ENCODE results near the gene WAS.

The WAS gene

DNA sequence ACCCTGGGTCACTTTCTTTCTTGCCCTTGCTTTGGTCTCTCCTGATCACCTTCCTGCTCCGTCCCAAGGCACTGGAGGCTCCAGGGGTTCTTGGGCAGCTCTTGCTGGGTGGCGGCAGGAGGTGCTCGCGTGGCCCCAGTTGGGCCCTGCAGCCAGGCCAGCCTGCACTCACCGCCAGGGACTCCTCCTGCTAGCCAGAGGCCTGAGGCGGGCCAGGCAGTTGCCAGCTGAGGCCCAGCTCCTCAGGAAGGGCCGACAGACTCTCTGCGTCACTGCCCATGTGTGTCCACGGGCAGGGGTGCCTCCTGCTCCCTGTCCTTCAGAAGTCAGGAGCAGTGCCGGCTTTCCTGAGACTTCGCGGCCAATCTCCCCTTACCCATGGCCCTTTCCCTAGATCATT lies 22.3 kb downstream of the WAS start:
- no peaks in the 10 kb centered on the region for H3F3A ChIP-seq (ENCODE audit: low read depth)
- no peak overlapping the region for H2AFZ ChIP-seq (ENCODE audit: low read length)
- H3K4me1 ChIP-seq (ENCODE audit: insufficient read depth, low read length, poor library complexity, severe bottlenecking), result peaks cover 12% of the 10 kb centered on the region
- H3K4me2 ChIP-seq (ENCODE audit: low read depth, low read length, poor library complexity, severe bottlenecking), result no peak overlapping the region
- no peaks in the 10 kb centered on the region for H3K27me3 ChIP-seq (ENCODE audit: insufficient read depth, low read length, poor library complexity, severe bottlenecking)
- peaks cover 42% of the 10 kb centered on the region; the same call in 1 of the 2 replicates for H3K79me2 ChIP-seq (ENCODE audit: insufficient read depth, low read length)
- H3K9me2 ChIP-seq (replicated peaks; ENCODE audit: low read depth, low read length), result no peaks in the 10 kb centered on the region
- H3K9me3 ChIP-seq (ENCODE audit: insufficient read depth, low read depth, low read length), result no peaks in the 10 kb centered on the region
- H4K20me1 ChIP-seq (ENCODE audit: insufficient read depth, low read length, poor library complexity, severe bottlenecking), result peaks cover 5% of the 10 kb centered on the region
- peaks cover 44% of the 10 kb centered on the region; the same call in 1 of the 2 replicates for H3K36me3 ChIP-seq (ENCODE audit: insufficient read depth, low read length)
- H3K9ac ChIP-seq (ENCODE audit: low read depth, low read length, poor library complexity, severe bottlenecking), result no peak overlapping the region
- H3K4me3 ChIP-seq (ENCODE audit: low read length, poor library complexity, severe bottlenecking), result no peak overlapping the region
- TF ChIP-seq EZH2phosphoT487 (IDR thresholded peaks at IDR 0.05; ENCODE audit: borderline replicate concordance) (no peak), CTCF (conservative IDR thresholded peaks at IDR 0.05; ENCODE audit: low read length) (no peak)

GRCh38 chrX:48709522-48710112 lies 26.0 kb downstream of the WAS start:
- TF ChIP-seq EZH2phosphoT487 (IDR thresholded peaks at IDR 0.05; ENCODE audit: borderline replicate concordance), result no peak
- TF ChIP-seq CTCF (conservative IDR thresholded peaks at IDR 0.05; ENCODE audit: low read length), result no peak
- Histone ChIP-seq H2AFZ (ENCODE audit: low read length) (no peak overlapping the region), H3K27me3 (ENCODE audit: insufficient read depth, low read length, poor library complexity, severe bottlenecking) (no peaks in the 10 kb centered on the region), H4K20me1 (ENCODE audit: insufficient read depth, low read length, poor library complexity, severe bottlenecking) (no peaks in the 10 kb centered on the region), H3K9me2 (replicated peaks; ENCODE audit: low read depth, low read length) (no peaks in the 10 kb centered on the region), H3F3A (ENCODE audit: low read depth) (no peaks in the 10 kb centered on the region), H3K9ac (ENCODE audit: low read depth, low read length, poor library complexity, severe bottlenecking) (no peak overlapping the region), H3K4me3 (ENCODE audit: low read length, poor library complexity, severe bottlenecking) (no peak overlapping the region), H3K4me1 (ENCODE audit: insufficient read depth, low read length, poor library complexity, severe bottlenecking) (no peaks in the 10 kb centered on the region), H3K79me2 (ENCODE audit: insufficient read depth, low read length) (peaks cover 7% of the 10 kb centered on the region; the same call in 1 of the 2 replicates), H3K4me2 (ENCODE audit: low read depth, low read length, poor library complexity, severe bottlenecking) (no peak overlapping the region), H3K9me3 (ENCODE audit: insufficient read depth, low read depth, low read length) (no peaks in the 10 kb centered on the region), H3K36me3 (ENCODE audit: insufficient read depth, low read length) (peaks cover 13% of the 10 kb centered on the region; the same call in 1 of the 2 replicates)

- Histone ChIP-seq H3K4me2 (ENCODE audit: low read depth, low read length, poor library complexity, severe bottlenecking) (no peak overlapping the region), H3K9me3 (ENCODE audit: insufficient read depth, low read depth, low read length) (no peaks in the 10 kb centered on the region), H3K36me3 (ENCODE audit: insufficient read depth, low read length) (peaks cover 13% of the 10 kb centered on the region; the same call in 1 of the 2 replicates), H3K9me2 (replicated peaks; ENCODE audit: low read depth, low read length) (no peaks in the 10 kb centered on the region), H3K9ac (ENCODE audit: low read depth, low read length, poor library complexity, severe bottlenecking) (no peak overlapping the region), H3K4me1 (ENCODE audit: insufficient read depth, low read length, poor library complexity, severe bottlenecking) (no peaks in the 10 kb centered on the region), H3K27me3 (ENCODE audit: insufficient read depth, low read length, poor library complexity, severe bottlenecking) (no peaks in the 10 kb centered on the region), H3F3A (ENCODE audit: low read depth) (no peaks in the 10 kb centered on the region), H2AFZ (ENCODE audit: low read length) (no peak overlapping the region), H4K20me1 (ENCODE audit: insufficient read depth, low read length, poor library complexity, severe bottlenecking) (no peaks in the 10 kb centered on the region), H3K79me2 (ENCODE audit: insufficient read depth, low read length) (no peaks in the 10 kb centered on the region), H3K4me3 (ENCODE audit: low read length, poor library complexity, severe bottlenecking) (no peak overlapping the region)
- TF ChIP-seq CTCF (conservative IDR thresholded peaks at IDR 0.05; ENCODE audit: low read length) (no peak), EZH2phosphoT487 (IDR thresholded peaks at IDR 0.05; ENCODE audit: borderline replicate concordance) (no peak)
Measured at GRCh38 chrX:48711162-48711928, 27.7 kb downstream of the WAS start.
